ENCODE results near the gene GYPA. TPM values are rescaled to one million over a fixed set of nuclear protein-coding genes. Genes with fewer than 3 reads are reported as not detected.

Gene GYPA
- polyA plus RNA-seq, 2 of the 4 experiments (the other 2 are of a cell fraction), result not detected

DNA sequence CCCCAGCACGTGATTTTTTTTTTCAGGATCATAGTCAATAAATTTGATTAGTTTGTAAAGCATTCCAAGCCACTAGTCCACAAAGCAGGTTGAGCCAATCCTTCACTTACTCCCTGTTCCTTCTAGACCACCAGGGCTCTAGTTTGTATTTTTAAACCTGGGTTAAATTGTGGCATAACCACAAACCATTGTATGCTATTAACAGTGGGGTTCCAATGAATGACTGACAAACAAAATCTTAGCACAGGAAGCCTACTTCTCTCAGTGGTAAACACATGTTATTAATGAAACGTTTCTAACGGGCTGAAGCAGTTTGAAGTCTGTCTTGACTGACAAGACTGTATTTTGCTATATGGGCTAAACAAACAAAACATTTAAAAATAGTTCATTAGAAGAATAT is 48.6 kb upstream of the GYPA start:
- no peak overlapping the region for H3K4me3 ChIP-seq
- ATAC-seq (no peak), FAIRE-seq (no peak), DNase-seq (ENCODE audit: low read depth in 1 of 2, low spot score in 1 of 2) (no peak)
- TF ChIP-seq MAFK (IDR thresholded peaks at IDR 0.05; ENCODE audit: partially characterized antibody), result no peak
- no peak for TF ChIP-seq EHMT2 (IDR thresholded peaks at IDR 0.05; ENCODE audit: low read depth)
- no peak for TF ChIP-seq ZC3H11A (IDR thresholded peaks at IDR 0.05)
- no peak for TF ChIP-seq BCL3 (IDR thresholded peaks at IDR 0.05)
- no peak for TF ChIP-seq MAX (IDR thresholded peaks at IDR 0.05)
- no peak for TF ChIP-seq HMGXB4 (CRISPR knock-in tag; IDR thresholded peaks at IDR 0.05; ENCODE audit: borderline replicate concordance)
- TF ChIP-seq, protein P1, sequence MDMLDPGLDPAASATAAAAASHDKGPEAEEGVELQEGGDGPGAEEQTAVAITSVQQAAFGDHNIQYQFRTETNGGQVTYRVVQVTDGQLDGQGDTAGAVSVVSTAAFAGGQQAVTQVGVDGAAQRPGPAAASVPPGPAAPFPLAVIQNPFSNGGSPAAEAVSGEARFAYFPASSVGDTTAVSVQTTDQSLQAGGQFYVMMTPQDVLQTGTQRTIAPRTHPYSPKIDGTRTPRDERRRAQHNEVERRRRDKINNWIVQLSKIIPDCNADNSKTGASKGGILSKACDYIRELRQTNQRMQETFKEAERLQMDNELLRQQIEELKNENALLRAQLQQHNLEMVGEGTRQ (IDR thresholded peaks at IDR 0.05), result no peak
- no peak for TF ChIP-seq FOSL2 (IDR thresholded peaks at IDR 0.05)
- TF ChIP-seq FOSL2 (CRISPR knock-in tag; IDR thresholded peaks at IDR 0.05), result no peak
- no peak for TF ChIP-seq JUN (IDR thresholded peaks at IDR 0.05)
- ChIA-PET CTCF (no interaction called here), POLR2A (no interaction called here)
- 20% methylated on average over 3 of the region's 3 CpGs for WGBS (ENCODE audit: missing lambda C conversion rate)
- H3K9me3 ChIP-seq, result no peaks in the 10 kb centered on the region
- no peak overlapping the region for H3K27ac ChIP-seq
- no peak overlapping the region for H3K4me2 ChIP-seq
- H3K4me1 ChIP-seq, result no peaks in the 10 kb centered on the region

- ATAC-seq (no peak), FAIRE-seq (no peak), DNase-seq (ENCODE audit: low read depth in 1 of 2, low spot score in 1 of 2) (no peak)
- no peak overlapping the region for H3K27ac ChIP-seq
- H3K4me2 ChIP-seq, result no peak overlapping the region
- CTCF ChIA-PET, result no interaction called here
- no peaks in the 10 kb centered on the region for H3K4me1 ChIP-seq
- no peaks in the 10 kb centered on the region for H3K9me3 ChIP-seq
- POLR2A ChIA-PET, result no interaction called here
- TF ChIP-seq CEBPB (IDR thresholded peaks at IDR 0.05), result no peak
- H3K4me3 ChIP-seq, result no peak overlapping the region
These were observed 44.6 kb upstream of the GYPA start for GRCh38 chr4:144185086-144185485.

- no peak for TF ChIP-seq NFE2L2 (conservative IDR thresholded peaks at IDR 0.05; ENCODE audit: low read length)
- no peaks in the 10 kb centered on the region for H3K9me3 ChIP-seq
- FAIRE-seq, result no peak
- ChIA-PET CTCF (no interaction called here), POLR2A (no interaction called here)
- 37% methylated on average over 2 of the region's 2 CpGs for WGBS (ENCODE audit: missing lambda C conversion rate)
- H3K27ac ChIP-seq, result no peak overlapping the region
- no peak for DNase-seq (ENCODE audit: low read depth in 1 of 2, low spot score in 1 of 2)
- H3K4me1 ChIP-seq, result no peaks in the 10 kb centered on the region
- H3K4me2 ChIP-seq, result no peak overlapping the region
- no peak overlapping the region for H3K4me3 ChIP-seq
- ATAC-seq, result no peak
These were observed 42.6 kb upstream of the GYPA start for GRCh38 chr4:144183165-144183564.

- FAIRE-seq (no peak), DNase-seq (ENCODE audit: low read depth in 1 of 2, low spot score in 1 of 2) (no peak), ATAC-seq (no peak)
- ChIA-PET POLR2A (no interaction called here), CTCF (no interaction called here)
- H3K9me3 ChIP-seq, result no peaks in the 10 kb centered on the region
- no peaks in the 10 kb centered on the region for H3K4me1 ChIP-seq
- TF ChIP-seq HOXB5 (CRISPR knock-in tag; IDR thresholded peaks at IDR 0.05) (no peak), RFX5 (IDR thresholded peaks at IDR 0.05) (no peak), TFCP2L1 (CRISPR knock-in tag; IDR thresholded peaks at IDR 0.05) (no peak), POLR2AphosphoS2 (conservative IDR thresholded peaks at IDR 0.05; ENCODE audit: low read length) (no peak), KDM1A (IDR thresholded peaks at IDR 0.05; ENCODE audit: low read depth) (no peak), BHLHE40 (IDR thresholded peaks at IDR 0.05; ENCODE audit: low read depth, low read length) (no peak), MAFK (IDR thresholded peaks at IDR 0.05; ENCODE audit: partially characterized antibody) (no peak), CEBPB (IDR thresholded peaks at IDR 0.05) (no peak), BCL3 (IDR thresholded peaks at IDR 0.05) (no peak), PHF8 (IDR thresholded peaks at IDR 0.05; ENCODE audit: borderline replicate concordance, low read depth) (no peak), ATOH8 (CRISPR knock-in tag; IDR thresholded peaks at IDR 0.05; ENCODE audit: low read depth) (no peak)
- TF ChIP-seq, protein P2, sequence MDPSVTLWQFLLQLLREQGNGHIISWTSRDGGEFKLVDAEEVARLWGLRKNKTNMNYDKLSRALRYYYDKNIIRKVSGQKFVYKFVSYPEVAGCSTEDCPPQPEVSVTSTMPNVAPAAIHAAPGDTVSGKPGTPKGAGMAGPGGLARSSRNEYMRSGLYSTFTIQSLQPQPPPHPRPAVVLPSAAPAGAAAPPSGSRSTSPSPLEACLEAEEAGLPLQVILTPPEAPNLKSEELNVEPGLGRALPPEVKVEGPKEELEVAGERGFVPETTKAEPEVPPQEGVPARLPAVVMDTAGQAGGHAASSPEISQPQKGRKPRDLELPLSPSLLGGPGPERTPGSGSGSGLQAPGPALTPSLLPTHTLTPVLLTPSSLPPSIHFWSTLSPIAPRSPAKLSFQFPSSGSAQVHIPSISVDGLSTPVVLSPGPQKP (IDR thresholded peaks at IDR 0.05; ENCODE audit: low read depth, low read length), result no peak
- WGBS (ENCODE audit: missing lambda C conversion rate), result 66% methylated on average over 8 of the region's 8 CpGs
- no peak overlapping the region for H3K4me2 ChIP-seq
- H3K27ac ChIP-seq, result no peak overlapping the region
- H3K4me3 ChIP-seq, result no peak overlapping the region
These were observed 40.9 kb upstream of the GYPA start for GRCh38 chr4:144181391-144181790.

All from A549 (cell line).